Gastroesophageal sphincter (tissue), 3 donors: ENCODE results near the gene ANKRD34A.

Experiments used
- CTCF ChIP-seq, 4 experiments: fragments of 200-600 bp in 2 of 4; fragments of 450-650 bp in 2 of 4; sonication (generic) in 1 of 4; IDR thresholded peaks; one replicate each; pipeline ENCODE4 v1.5.1; 2017 to 2019; ENCODE audit warnings: antibody characterized with exemption in 4 of 4, mild to moderate bottlenecking in 2 of 4, moderate library complexity in 2 of 4
- POLR2A ChIP-seq, 2 donors: fragments of 450-650 bp; IDR thresholded peaks; one replicate each; pipeline ENCODE4 v1.6.1; 2017; ENCODE audit warnings: antibody characterized with exemption in 2 of 2, mild to moderate bottlenecking in 2 of 2, moderate library complexity in 1 of 2
- POLR2AphosphoS5 ChIP-seq: sonication (generic); formaldehyde crosslinking; IDR thresholded peaks from one replicate; pipeline ENCODE4 v1.6.1; 2017; ENCODE audit warnings: antibody characterized with exemption

- peak in 1 of 2 donors; percentile 27 for TF ChIP-seq POLR2A (IDR thresholded peaks at IDR 0.05)
- peak in 3 of 4 experiments; percentile 20 to 33 (median 24) for TF ChIP-seq CTCF (IDR thresholded peaks at IDR 0.05)
- TF ChIP-seq POLR2AphosphoS5, result peak; percentile 97
These were observed 14.7 kb upstream of the ANKRD34A start for GRCh38 chr1:145978854-145979745.
